K562 (cell line): Measurements from ENCODE around the gene ASB10. TPM values are rescaled to one million over a fixed set of nuclear protein-coding genes. Genes with fewer than 3 reads are reported as not detected.

ENCODE experiments used
- BCOR ChIP-seq: fragments of 450-650 bp; IDR thresholded peaks from 2 replicates; pipeline ENCODE4 v1.6.1; 2016
- BMI1 ChIP-seq: fragments of 150-350 bp; IDR thresholded peaks from 2 replicates; pipeline ENCODE4 v1.6.1; 2014; ENCODE audit warnings: low read length
- GABPB1 ChIP-seq: sonication (generic); formaldehyde crosslinking; IDR thresholded peaks from 2 replicates; pipeline ENCODE4 v1.8.0; 2022; ENCODE audit warnings: mild to moderate bottlenecking, missing genetic modification reagents
- GMEB1 ChIP-seq: fragments of 250-450 bp; sonication (Bioruptor Pico); IDR thresholded peaks from 2 replicates; pipeline ENCODE4 v1.4.0; 2020; ENCODE audit warnings: mild to moderate bottlenecking
- HCFC1 ChIP-seq: IDR thresholded peaks from 2 replicates; pipeline ENCODE4 v1.6.1; 2012; ENCODE audit warnings: low read depth, low read length, improper control_type of control experiment
- HLTF ChIP-seq: fragments of 450-650 bp; IDR thresholded peaks from 2 replicates; pipeline ENCODE4 v1.6.1; 2016
- MAZ ChIP-seq, 2 experiments: fragments of 450-650 bp in 1 of 2; sonication (generic) in 1 of 2; formaldehyde crosslinking; IDR thresholded peaks in 1 of 2; conservative IDR thresholded peaks in 1 of 2; 2 replicates each; pipeline versions ENCODE4 v1.4.0 to v1.5.0; 2020; ENCODE audit warnings: mild to moderate bottlenecking in 1 of 2, missing genetic modification reagents in 1 of 2
- MCM7 ChIP-seq, 2 experiments: fragments of 450-650 bp; IDR thresholded peaks; 2 replicates each; pipeline ENCODE4 v1.6.1; 2016 to 2018
- MYNN ChIP-seq, 2 experiments: sonication (generic); formaldehyde crosslinking in 1 of 2; IDR thresholded peaks; 2 replicates each; pipeline versions ENCODE4 v1.5.0 to v1.6.1; 2016 to 2020; ENCODE audit warnings: antibody characterized with exemption in 1 of 2, missing genetic modification reagents in 1 of 2
- NCOR1 ChIP-seq: fragments of 450-650 bp; IDR thresholded peaks from 2 replicates; pipeline ENCODE4 v1.6.1; 2016; ENCODE audit warnings: mild to moderate bottlenecking, moderate library complexity
- NONO ChIP-seq, 2 experiments: fragments of 200-400 bp in 1 of 2; fragments of 450-650 bp in 1 of 2; formaldehyde crosslinking in 1 of 2; IDR thresholded peaks; 2 replicates each; pipeline ENCODE4 v1.6.1; 2017; ENCODE audit warnings: low read depth in 2 of 2, mild to moderate bottlenecking in 2 of 2, moderate library complexity in 2 of 2, low read length in 1 of 2
- PHF8 ChIP-seq: fragments of 200-600 bp; sonication (generic); IDR thresholded peaks from 2 replicates; pipeline ENCODE4 v1.6.1; 2012; ENCODE audit warnings: mixed run types, mild to moderate bottlenecking, inconsistent platforms, low read length, moderate library complexity, borderline replicate concordance
- RBFOX2 ChIP-seq: fragments of 200-400 bp; formaldehyde crosslinking; IDR thresholded peaks from 2 replicates; pipeline ENCODE4 v1.6.1; 2017; ENCODE audit warnings: low read depth, mild to moderate bottlenecking, low read length, moderate library complexity
- RBM22 ChIP-seq: fragments of 200-400 bp; formaldehyde crosslinking; IDR thresholded peaks from 2 replicates; pipeline ENCODE4 v1.6.1; 2018; ENCODE audit warnings: low read length, low read depth; ENCODE audit not compliant: poor library complexity, severe bottlenecking
- SPI1 ChIP-seq: IDR thresholded peaks from 2 replicates; pipeline ENCODE4 v1.6.1; 2011; ENCODE audit warnings: low read depth, low read length, control low read depth, borderline replicate concordance
- STAT6 ChIP-seq: sonication (generic); formaldehyde crosslinking; IDR thresholded peaks from 2 replicates; pipeline ENCODE4 v1.8.1; 2023; ENCODE audit warnings: mild to moderate bottlenecking, missing genetic modification reagents
- TRIM24 ChIP-seq, 2 experiments: fragments of 450-650 bp; IDR thresholded peaks; 2 replicates each; pipeline ENCODE4 v1.6.1; 2016
- ZBTB7A ChIP-seq: IDR thresholded peaks from 2 replicates; pipeline ENCODE4 v1.6.1; 2011; ENCODE audit warnings: low read depth, mild to moderate bottlenecking, low read length, moderate library complexity, borderline replicate concordance; ENCODE audit not compliant: control insufficient read depth
- ZKSCAN1 ChIP-seq: fragments of 150-350 bp; IDR thresholded peaks from 2 replicates; pipeline ENCODE4 v1.6.1; 2016; ENCODE audit warnings: low read depth, low read length
- polyA plus RNA-seq, 8 experiments: library from polyadenylated mRNA; depleted of rRNA in 4 of 8; stranded (reverse) in 5 of 8; unstranded in 3 of 8; fragments of >200 nt; fragmentation: Nextera tagmentation in 2 of 8; fragmentation: Illumina TruSeq in 1 of 8; extraction: Ambion mirVana in 2 of 8; extraction: Trizol in 1 of 8; gene quantifications; 2 replicates each; pipeline versions ENCODE4 v1.2.1 to v1.2.3, GENCODE V29; 2011 to 2014; ENCODE audit warnings: inconsistent platforms in 1 of 8, missing spikeins in 1 of 8
- total RNA-seq, 7 experiments: library from RNA; depleted of rRNA in 6 of 7; stranded (reverse); fragments of >200 nt in 6 of 7; fragmentation: Illumina TruSeq in 2 of 7; extraction: Trizol in 2 of 7; gene quantifications; 2 replicates each; pipeline versions ENCODE4 v1.2.1 to v1.2.3, GENCODE V29; 2011 to 2021; ENCODE audit warnings: low replicate concordance in 1 of 7
- TF ChIP-seq, protein P1 (sequence below), 2 experiments: fragments of 450-650 bp; conservative IDR thresholded peaks; 2 replicates each; pipeline ENCODE4 v1.6.1; 2017; ENCODE audit warnings: mild to moderate bottlenecking in 2 of 2, moderate library complexity in 2 of 2

Gene ASB10
- total and polyA plus RNA-seq, 9 of the 15 experiments (the other 6 are each of a cell fraction or from before 2014, with no cell fraction given), result not detected

DNA sequence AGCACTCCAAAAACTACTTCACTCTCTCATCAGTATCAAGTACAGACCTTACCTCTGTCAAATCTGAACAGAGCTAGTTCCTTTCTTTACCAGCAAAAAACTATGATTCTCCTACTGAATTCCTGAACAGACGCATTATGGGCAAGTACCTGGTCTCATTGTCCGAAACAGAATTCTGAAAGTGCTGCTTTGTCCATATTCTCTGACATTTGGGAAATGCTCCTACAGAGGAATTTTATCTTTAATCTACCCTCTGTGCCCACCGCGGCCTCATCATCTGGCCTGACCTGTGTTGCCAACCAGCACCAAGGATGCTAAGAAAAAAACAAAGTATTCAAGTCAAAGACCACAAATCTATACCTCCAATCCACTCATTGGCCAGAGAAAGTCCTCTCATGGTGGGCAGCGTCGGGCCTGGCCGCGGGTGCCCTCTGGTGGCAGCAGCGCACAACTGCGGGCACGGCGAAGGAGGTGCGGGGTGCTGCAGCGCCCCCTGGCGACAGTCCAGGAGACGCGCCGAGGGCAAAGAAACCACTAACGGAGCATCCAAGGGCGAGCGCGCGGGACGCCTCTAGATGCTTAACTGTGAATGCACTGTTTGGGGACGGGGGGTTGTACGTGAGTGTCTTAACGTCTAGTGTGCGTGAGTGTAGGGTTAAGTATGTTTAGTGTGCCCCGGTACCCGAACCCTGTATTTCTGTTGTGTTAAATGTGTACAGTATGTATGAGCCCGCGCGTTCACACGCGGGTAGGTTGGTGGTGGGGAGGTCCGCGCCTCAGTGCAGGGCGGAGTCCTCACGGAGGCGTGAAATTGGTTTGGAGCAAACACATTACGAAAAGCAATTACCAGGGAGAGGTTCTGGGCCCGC lies 14.5 kb downstream of the ASB10 start (continued):
- TF ChIP-seq MYNN (IDR thresholded peaks at IDR 0.05) (peak; percentile 84; the same call in 1 of the 2 replicates), MYNN (CRISPR knock-in tag; IDR thresholded peaks at IDR 0.05) (no peak), GMEB1 (CRISPR knock-in tag) (0 out of 2 replicates have a peak, but pooled peaks have one; percentile 17), ZKSCAN1 (peak; percentile 69; the same call in 1 of the 2 replicates), ZBTB7A (peak; percentile 76), MCM7 (IDR thresholded peaks at IDR 0.05) (no peak), MAZ (CRISPR knock-in tag; conservative IDR thresholded peaks at IDR 0.05 in 1 of 2, IDR thresholded peaks at IDR 0.05 in 1 of 2) (peak; percentile 75 to 91), PHF8 (no peak; the same call in 1 of the 2 replicates), GABPB1 (CRISPR knock-in tag) (peak; percentile 70), RBFOX2 (peak; percentile 49), BCOR (peak; percentile 58; the same call in 1 of the 2 replicates), BMI1 (peak; percentile 41; the same call in 1 of the 2 replicates), HCFC1 (peak; percentile 64), NONO (IDR thresholded peaks at IDR 0.05; ENCODE audit: low read depth in 2 of 2, low read length in 1 of 2) (peak in 1 of 2 experiments; percentile 44; a peak in 1 of 4 replicates), SPI1 (no peak), HLTF (no peak), TRIM24 (IDR thresholded peaks at IDR 0.05) (0 out of 4 replicates have a peak, but pooled peaks of 1 of the 2 experiments have one; percentile 34), STAT6 (CRISPR knock-in tag) (peak; percentile 95; the same call in 1 of the 2 replicates), NCOR1 (no peak; the same call in 1 of the 2 replicates), RBM22 (peak; percentile 71)
- TF ChIP-seq, protein P1, sequence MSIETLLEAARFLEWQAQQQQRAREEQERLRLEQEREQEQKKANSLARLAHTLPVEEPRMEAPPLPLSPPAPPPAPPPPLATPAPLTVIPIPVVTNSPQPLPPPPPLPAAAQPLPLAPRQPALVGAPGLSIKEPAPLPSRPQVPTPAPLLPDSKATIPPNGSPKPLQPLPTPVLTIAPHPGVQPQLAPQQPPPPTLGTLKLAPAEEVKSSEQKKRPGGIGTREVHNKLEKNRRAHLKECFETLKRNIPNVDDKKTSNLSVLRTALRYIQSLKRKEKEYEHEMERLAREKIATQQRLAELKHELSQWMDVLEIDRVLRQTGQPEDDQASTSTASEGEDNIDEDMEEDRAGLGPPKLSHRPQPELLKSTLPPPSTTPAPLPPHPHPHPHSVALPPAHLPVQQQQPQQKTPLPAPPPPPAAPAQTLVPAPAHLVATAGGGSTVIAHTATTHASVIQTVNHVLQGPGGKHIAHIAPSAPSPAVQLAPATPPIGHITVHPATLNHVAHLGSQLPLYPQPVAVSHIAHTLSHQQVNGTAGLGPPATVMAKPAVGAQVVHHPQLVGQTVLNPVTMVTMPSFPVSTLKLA (conservative IDR thresholded peaks at IDR 0.05), result peak in 1 of 2 experiments; percentile 40; a peak in 1 of 4 replicates
